SK-N-SH (cell line): Measurements from ENCODE around the gene DHRS13. TPM values are rescaled to one million over a fixed set of nuclear protein-coding genes. Genes with fewer than 3 reads are reported as not detected.

Experiments
- CTCF ChIA-PET: fragments of 300-600, 350-600 bp; formaldehyde crosslinking; extraction: SDS; loops from one replicate; lab custom pipeline; 2021; lab: Yijun Ruan, JAX
- POLR2A ChIA-PET: fragments of 350-600 bp; sonication (Branson Sonifier 250); formaldehyde crosslinking; extraction: SDS; loops from one replicate; lab custom pipeline; 2020; ENCODE audit warnings: antibody characterized with exemption, inconsistent platforms; lab: Yijun Ruan, JAX
- DNase-seq: peaks from one replicate; pipeline ENCODE4 v3.0.0; 2012
- H2AFZ ChIP-seq: fragments of 200-600 bp; sonication (generic); 2 replicates; pipeline ENCODE4 v1.8.1; 2016; ENCODE audit warnings: antibody characterized with exemption, mild to moderate bottlenecking, low read depth
- H3F3A ChIP-seq: fragments of 200-600 bp; sonication (generic); replicated peaks from 2 replicates; pipeline ENCODE3; 2016; ENCODE audit warnings: antibody characterized with exemption, mild to moderate bottlenecking; ENCODE audit not compliant: insufficient read depth
- H3K27ac ChIP-seq, 2 experiments: fragments of 200-500 bp in 1 of 2; fragments of 200-600 bp in 1 of 2; sonication (Bioruptor generic) in 1 of 2; sonication (generic), shearing (Covaris generic) in 1 of 2; 2 replicates each; pipeline versions ENCODE4 v1.5.1 to v1.6.1; 2014 to 2016; ENCODE audit warnings: low read depth in 2 of 2, inconsistent platforms in 1 of 2, low read length in 1 of 2, mild to moderate bottlenecking in 1 of 2, mixed read lengths in 1 of 2
- H3K27me3 ChIP-seq: fragments of 200-600 bp; sonication (generic), shearing (Covaris generic); 2 replicates; pipeline ENCODE4 v1.6.1; 2016; ENCODE audit warnings: mixed run types; ENCODE audit not compliant: insufficient read depth
- H3K36me3 ChIP-seq, 2 experiments: fragments of 200-500 bp in 1 of 2; fragments of 200-600 bp in 1 of 2; sonication (Bioruptor generic) in 1 of 2; sonication (generic) in 1 of 2; replicated peaks in 1 of 2; 2 replicates each; pipeline versions ENCODE3 to v1.5.1; 2014 to 2016; ENCODE audit warnings: low read length in 1 of 2, mild to moderate bottlenecking in 1 of 2; ENCODE audit not compliant: insufficient read depth in 2 of 2, control insufficient read depth in 1 of 2
- H3K4me1 ChIP-seq, 2 experiments: fragments of 200-500 bp in 1 of 2; fragments of 200-600 bp in 1 of 2; sonication (Bioruptor generic) in 1 of 2; sonication (generic), shearing (Covaris generic) in 1 of 2; 2 replicates each; pipeline versions ENCODE4 v1.5.1 to v1.6.1; 2014 to 2016; ENCODE audit warnings: low read depth in 1 of 2, low read length in 1 of 2, mixed run types in 1 of 2; ENCODE audit not compliant: insufficient read depth in 2 of 2, control insufficient read depth in 1 of 2
- H3K4me2 ChIP-seq: fragments of 200-600 bp; sonication (generic), shearing (Covaris generic); 2 replicates; pipeline ENCODE4 v1.6.1; 2017; ENCODE audit warnings: mixed run types
- H3K4me3 ChIP-seq, 2 experiments: fragments of 200-500 bp in 1 of 2; fragments of 200-600 bp in 1 of 2; sonication (Bioruptor generic) in 1 of 2; sonication (generic), shearing (Covaris generic) in 1 of 2; 2 replicates each; pipeline versions ENCODE4 v1.5.1 to v1.8.1; 2014 to 2016; ENCODE audit warnings: low read depth in 2 of 2, inconsistent platforms in 1 of 2, low read length in 1 of 2, mild to moderate bottlenecking in 1 of 2, mixed read lengths in 1 of 2, moderate library complexity in 1 of 2
- H3K79me2 ChIP-seq: fragments of 200-600 bp; sonication (generic); 2 replicates; pipeline ENCODE4 v1.8.1; 2017; ENCODE audit warnings: mild to moderate bottlenecking; ENCODE audit not compliant: insufficient read depth
- H3K9ac ChIP-seq: fragments of 200-600 bp; sonication (generic); 2 replicates; pipeline ENCODE4 v1.6.1; 2017; ENCODE audit warnings: mixed run types
- H3K9me2 ChIP-seq: fragments of 200-600 bp; sonication (generic); 2 replicates; pipeline ENCODE4 v1.6.1; 2017; ENCODE audit warnings: mixed run types
- H3K9me3 ChIP-seq: fragments of 200-600 bp; sonication (generic); 2 replicates; pipeline ENCODE4 v1.6.1; 2017; ENCODE audit warnings: mixed run types, mild to moderate bottlenecking, moderate library complexity
- H4K20me1 ChIP-seq: fragments of 200-600 bp; sonication (generic); 2 replicates; pipeline ENCODE4 v1.6.1; 2017; ENCODE audit warnings: mild to moderate bottlenecking, mixed run types; ENCODE audit not compliant: insufficient read depth
- ELF1 ChIP-seq: IDR thresholded peaks from 2 replicates; pipeline ENCODE4 v1.4.0; 2012
- EZH2phosphoT487 ChIP-seq: fragments of 200-600 bp; sonication (generic); IDR thresholded peaks from 2 replicates; pipeline ENCODE4 v1.6.1; 2017; ENCODE audit warnings: low read depth, mixed run types, mild to moderate bottlenecking, antibody characterized with exemption, moderate library complexity, borderline replicate concordance
- FOXM1 ChIP-seq: IDR thresholded peaks from 2 replicates; pipeline ENCODE4 v1.4.0; 2012; ENCODE audit warnings: low read depth, mild to moderate bottlenecking
- GABPA ChIP-seq: IDR thresholded peaks from 2 replicates; pipeline ENCODE4 v1.4.0; 2012; ENCODE audit warnings: low read depth, mild to moderate bottlenecking
- MEF2A ChIP-seq: IDR thresholded peaks from 2 replicates; pipeline ENCODE4 v1.4.0; 2012; ENCODE audit warnings: low read depth, borderline replicate concordance
- NRF1 ChIP-seq: IDR thresholded peaks from 2 replicates; pipeline ENCODE4 v1.6.1; 2012; ENCODE audit warnings: low read depth, mild to moderate bottlenecking, low read length
- RAD21 ChIP-seq: IDR thresholded peaks from 2 replicates; pipeline ENCODE4 v1.6.1; 2012; ENCODE audit warnings: mild to moderate bottlenecking, low read length
- RFX5 ChIP-seq: IDR thresholded peaks from 2 replicates; pipeline ENCODE4 v1.6.1; 2012; ENCODE audit warnings: mild to moderate bottlenecking, improper control_type of control experiment, low read length
- SIN3A ChIP-seq: IDR thresholded peaks from 2 replicates; pipeline ENCODE4 v1.6.1; 2012; ENCODE audit warnings: low read depth, mild to moderate bottlenecking, low read length, moderate library complexity, borderline replicate concordance
- TAF1 ChIP-seq: IDR thresholded peaks from 2 replicates; pipeline ENCODE4 v1.6.1; 2012; ENCODE audit warnings: low read depth, mild to moderate bottlenecking, low read length, moderate library complexity, borderline replicate concordance
- TCF12 ChIP-seq: IDR thresholded peaks from 2 replicates; pipeline ENCODE4 v1.4.0; 2012
- TEAD4 ChIP-seq: IDR thresholded peaks from 2 replicates; pipeline ENCODE4 v1.4.0; 2012; ENCODE audit warnings: mild to moderate bottlenecking, borderline replicate concordance; ENCODE audit not compliant: insufficient read depth
- WGBS: methylation state at CpG from one replicate; pipeline ENCODE4 v1.1.6; 2017; ENCODE audit warnings: low lambda C conversion rate; 5-methylcytosine and 5-hydroxymethylcytosine counted together
- polyA plus RNA-seq, 3 experiments: library from polyadenylated mRNA; depleted of rRNA; stranded (reverse); fragments of >200 nt; gene quantifications; 2 replicates each; pipeline ENCODE4 v1.2.3, GENCODE V29; 2012
- TF ChIP-seq, protein P1 (sequence below): IDR thresholded peaks from 2 replicates; pipeline ENCODE4 v1.6.1; 2012; ENCODE audit warnings: mild to moderate bottlenecking, low read depth, low read length, moderate library complexity
- TF ChIP-seq, protein P2 (sequence below): fragments of 150-350 bp; IDR thresholded peaks from 2 replicates; pipeline ENCODE4 v1.6.1; 2017; ENCODE audit warnings: antibody characterized with exemption, low read length, low read depth, borderline replicate concordance
- TF ChIP-seq, protein P3 (sequence below): IDR thresholded peaks from 2 replicates; pipeline ENCODE4 v1.4.0; 2012; ENCODE audit warnings: low read depth
- TF ChIP-seq, protein P4 (sequence below): IDR thresholded peaks from 2 replicates; pipeline ENCODE4 v1.4.0; 2012; ENCODE audit warnings: low read depth, borderline replicate concordance
- TF ChIP-seq, protein P5 (sequence below): IDR thresholded peaks from 2 replicates; pipeline ENCODE4; 2012
- TF ChIP-seq, protein P6 (sequence below): IDR thresholded peaks from 2 replicates; pipeline ENCODE4 v1.4.0; 2012; ENCODE audit warnings: low read depth, borderline replicate concordance
- TF ChIP-seq, protein P7 (sequence below): fragments of 150-350 bp; IDR thresholded peaks from 2 replicates; pipeline ENCODE4 v1.6.1; 2016; ENCODE audit warnings: mild to moderate bottlenecking, low read depth, low read length

Gene DHRS13
- polyA plus RNA-seq, 1 of the 3 experiments (the other 2 are of a cell fraction), result 7.4 TPM

DNA sequence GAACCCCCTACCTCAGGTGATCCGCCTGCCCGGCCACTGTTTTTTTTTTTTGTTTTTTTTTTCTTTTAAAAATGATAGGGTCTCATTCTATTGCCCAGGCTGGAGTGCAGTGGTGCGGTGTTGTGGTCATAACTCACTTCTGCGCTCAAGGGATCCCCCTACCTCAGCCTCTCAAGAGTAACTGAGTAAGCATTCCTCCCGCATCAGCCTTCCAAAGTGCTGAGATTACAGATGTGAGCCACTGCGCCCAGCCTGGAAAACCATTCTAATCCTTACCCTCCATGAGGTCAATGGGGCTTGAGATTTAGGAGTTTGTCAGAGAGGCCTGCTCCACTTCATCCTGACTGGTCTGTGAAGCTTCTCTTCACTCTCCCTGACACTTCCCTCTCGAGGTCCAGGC, 35.6 kb downstream of the DHRS13 start:
- Histone ChIP-seq H3K4me2 (no peak overlapping the region), H3K79me2 (no peaks in the 10 kb centered on the region), H3F3A (no peaks in the 10 kb centered on the region)
- CTCF ChIA-PET, result no interaction called here
- 92% methylated on average over 7 of the region's 7 CpGs for WGBS
- TF ChIP-seq, protein P1, sequence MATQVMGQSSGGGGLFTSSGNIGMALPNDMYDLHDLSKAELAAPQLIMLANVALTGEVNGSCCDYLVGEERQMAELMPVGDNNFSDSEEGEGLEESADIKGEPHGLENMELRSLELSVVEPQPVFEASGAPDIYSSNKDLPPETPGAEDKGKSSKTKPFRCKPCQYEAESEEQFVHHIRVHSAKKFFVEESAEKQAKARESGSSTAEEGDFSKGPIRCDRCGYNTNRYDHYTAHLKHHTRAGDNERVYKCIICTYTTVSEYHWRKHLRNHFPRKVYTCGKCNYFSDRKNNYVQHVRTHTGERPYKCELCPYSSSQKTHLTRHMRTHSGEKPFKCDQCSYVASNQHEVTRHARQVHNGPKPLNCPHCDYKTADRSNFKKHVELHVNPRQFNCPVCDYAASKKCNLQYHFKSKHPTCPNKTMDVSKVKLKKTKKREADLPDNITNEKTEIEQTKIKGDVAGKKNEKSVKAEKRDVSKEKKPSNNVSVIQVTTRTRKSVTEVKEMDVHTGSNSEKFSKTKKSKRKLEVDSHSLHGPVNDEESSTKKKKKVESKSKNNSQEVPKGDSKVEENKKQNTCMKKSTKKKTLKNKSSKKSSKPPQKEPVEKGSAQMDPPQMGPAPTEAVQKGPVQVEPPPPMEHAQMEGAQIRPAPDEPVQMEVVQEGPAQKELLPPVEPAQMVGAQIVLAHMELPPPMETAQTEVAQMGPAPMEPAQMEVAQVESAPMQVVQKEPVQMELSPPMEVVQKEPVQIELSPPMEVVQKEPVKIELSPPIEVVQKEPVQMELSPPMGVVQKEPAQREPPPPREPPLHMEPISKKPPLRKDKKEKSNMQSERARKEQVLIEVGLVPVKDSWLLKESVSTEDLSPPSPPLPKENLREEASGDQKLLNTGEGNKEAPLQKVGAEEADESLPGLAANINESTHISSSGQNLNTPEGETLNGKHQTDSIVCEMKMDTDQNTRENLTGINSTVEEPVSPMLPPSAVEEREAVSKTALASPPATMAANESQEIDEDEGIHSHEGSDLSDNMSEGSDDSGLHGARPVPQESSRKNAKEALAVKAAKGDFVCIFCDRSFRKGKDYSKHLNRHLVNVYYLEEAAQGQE, result no peak
- no peak for TF ChIP-seq TEAD4
- no peak for TF ChIP-seq TCF12
- TF ChIP-seq EZH2phosphoT487, result no peak
- no peak for TF ChIP-seq TAF1
- no peak for TF ChIP-seq ELF1
- TF ChIP-seq, protein P2, sequence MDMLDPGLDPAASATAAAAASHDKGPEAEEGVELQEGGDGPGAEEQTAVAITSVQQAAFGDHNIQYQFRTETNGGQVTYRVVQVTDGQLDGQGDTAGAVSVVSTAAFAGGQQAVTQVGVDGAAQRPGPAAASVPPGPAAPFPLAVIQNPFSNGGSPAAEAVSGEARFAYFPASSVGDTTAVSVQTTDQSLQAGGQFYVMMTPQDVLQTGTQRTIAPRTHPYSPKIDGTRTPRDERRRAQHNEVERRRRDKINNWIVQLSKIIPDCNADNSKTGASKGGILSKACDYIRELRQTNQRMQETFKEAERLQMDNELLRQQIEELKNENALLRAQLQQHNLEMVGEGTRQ, result no peak
- TF ChIP-seq SIN3A, result no peak
- TF ChIP-seq MEF2A, result no peak
- TF ChIP-seq RAD21, result no peak
- no peak for TF ChIP-seq NRF1
- TF ChIP-seq GABPA, result no peak
- TF ChIP-seq, protein P3, sequence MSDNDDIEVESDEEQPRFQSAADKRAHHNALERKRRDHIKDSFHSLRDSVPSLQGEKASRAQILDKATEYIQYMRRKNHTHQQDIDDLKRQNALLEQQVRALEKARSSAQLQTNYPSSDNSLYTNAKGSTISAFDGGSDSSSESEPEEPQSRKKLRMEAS, result no peak
- TF ChIP-seq, protein P4, sequence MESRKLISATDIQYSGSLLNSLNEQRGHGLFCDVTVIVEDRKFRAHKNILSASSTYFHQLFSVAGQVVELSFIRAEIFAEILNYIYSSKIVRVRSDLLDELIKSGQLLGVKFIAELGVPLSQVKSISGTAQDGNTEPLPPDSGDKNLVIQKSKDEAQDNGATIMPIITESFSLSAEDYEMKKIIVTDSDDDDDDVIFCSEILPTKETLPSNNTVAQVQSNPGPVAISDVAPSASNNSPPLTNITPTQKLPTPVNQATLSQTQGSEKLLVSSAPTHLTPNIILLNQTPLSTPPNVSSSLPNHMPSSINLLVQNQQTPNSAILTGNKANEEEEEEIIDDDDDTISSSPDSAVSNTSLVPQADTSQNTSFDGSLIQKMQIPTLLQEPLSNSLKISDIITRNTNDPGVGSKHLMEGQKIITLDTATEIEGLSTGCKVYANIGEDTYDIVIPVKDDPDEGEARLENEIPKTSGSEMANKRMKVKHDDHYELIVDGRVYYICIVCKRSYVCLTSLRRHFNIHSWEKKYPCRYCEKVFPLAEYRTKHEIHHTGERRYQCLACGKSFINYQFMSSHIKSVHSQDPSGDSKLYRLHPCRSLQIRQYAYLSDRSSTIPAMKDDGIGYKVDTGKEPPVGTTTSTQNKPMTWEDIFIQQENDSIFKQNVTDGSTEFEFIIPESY, result no peak
- TF ChIP-seq, protein P5, sequence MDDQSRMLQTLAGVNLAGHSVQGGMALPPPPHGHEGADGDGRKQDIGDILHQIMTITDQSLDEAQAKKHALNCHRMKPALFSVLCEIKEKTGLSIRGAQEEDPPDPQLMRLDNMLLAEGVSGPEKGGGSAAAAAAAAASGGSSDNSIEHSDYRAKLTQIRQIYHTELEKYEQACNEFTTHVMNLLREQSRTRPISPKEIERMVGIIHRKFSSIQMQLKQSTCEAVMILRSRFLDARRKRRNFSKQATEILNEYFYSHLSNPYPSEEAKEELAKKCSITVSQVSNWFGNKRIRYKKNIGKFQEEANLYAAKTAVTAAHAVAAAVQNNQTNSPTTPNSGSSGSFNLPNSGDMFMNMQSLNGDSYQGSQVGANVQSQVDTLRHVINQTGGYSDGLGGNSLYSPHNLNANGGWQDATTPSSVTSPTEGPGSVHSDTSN, result no peak
- TF ChIP-seq FOXM1, result no peak
- TF ChIP-seq, protein P6, sequence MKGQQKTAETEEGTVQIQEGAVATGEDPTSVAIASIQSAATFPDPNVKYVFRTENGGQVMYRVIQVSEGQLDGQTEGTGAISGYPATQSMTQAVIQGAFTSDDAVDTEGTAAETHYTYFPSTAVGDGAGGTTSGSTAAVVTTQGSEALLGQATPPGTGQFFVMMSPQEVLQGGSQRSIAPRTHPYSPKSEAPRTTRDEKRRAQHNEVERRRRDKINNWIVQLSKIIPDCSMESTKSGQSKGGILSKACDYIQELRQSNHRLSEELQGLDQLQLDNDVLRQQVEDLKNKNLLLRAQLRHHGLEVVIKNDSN, result no peak
- no peak for TF ChIP-seq RFX5
- TF ChIP-seq, protein P7, sequence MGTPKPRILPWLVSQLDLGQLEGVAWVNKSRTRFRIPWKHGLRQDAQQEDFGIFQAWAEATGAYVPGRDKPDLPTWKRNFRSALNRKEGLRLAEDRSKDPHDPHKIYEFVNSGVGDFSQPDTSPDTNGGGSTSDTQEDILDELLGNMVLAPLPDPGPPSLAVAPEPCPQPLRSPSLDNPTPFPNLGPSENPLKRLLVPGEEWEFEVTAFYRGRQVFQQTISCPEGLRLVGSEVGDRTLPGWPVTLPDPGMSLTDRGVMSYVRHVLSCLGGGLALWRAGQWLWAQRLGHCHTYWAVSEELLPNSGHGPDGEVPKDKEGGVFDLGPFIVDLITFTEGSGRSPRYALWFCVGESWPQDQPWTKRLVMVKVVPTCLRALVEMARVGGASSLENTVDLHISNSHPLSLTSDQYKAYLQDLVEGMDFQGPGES, result no peak
- TF ChIP-seq, all 33 proteins: peak for 0
- Histone ChIP-seq H3K9me3 (no peaks in the 10 kb centered on the region), H3K9ac (no peak overlapping the region), H4K20me1 (no peaks in the 10 kb centered on the region), H3K27me3 (no peaks in the 10 kb centered on the region), H3K36me3 (no peaks in the 10 kb centered on the region), H3K4me1 (no peaks in the 10 kb centered on the region), H2AFZ (no peak overlapping the region), H3K9me2 (no peaks in the 10 kb centered on the region), H3K27ac (no peak overlapping the region), H3K4me3 (no peak overlapping the region)
- POLR2A ChIA-PET, result no interaction called here
- no peak for DNase-seq
